HepG2 (cell line): Measurements from ENCODE around the gene RFXAP. TPM values are rescaled to one million over a fixed set of nuclear protein-coding genes. Genes with fewer than 3 reads are reported as not detected.

Source experiments
- ARID5B ChIP-seq: IDR thresholded peaks from 2 replicates; pipeline ENCODE4 v1.4.0; 2020; ENCODE audit warnings: mild to moderate bottlenecking, missing genetic modification reagents
- CREB1 ChIP-seq, 2 experiments: fragments of 450-650 bp in 1 of 2; IDR thresholded peaks; 2 replicates each; pipeline ENCODE4 v1.6.1; 2016 to 2017; ENCODE audit warnings: control low read depth in 1 of 2, mild to moderate bottlenecking in 1 of 2, missing compliant biosample characterization in 1 of 2, missing genetic modification characterization in 1 of 2
- DNMT1 ChIP-seq: sonication (generic); formaldehyde crosslinking; IDR thresholded peaks from 2 replicates; pipeline ENCODE4 v1.5.1; 2020; ENCODE audit warnings: mild to moderate bottlenecking, missing genetic modification reagents
- FOXO1 ChIP-seq: sonication (generic); formaldehyde crosslinking; IDR thresholded peaks from 2 replicates; pipeline ENCODE4 v1.4.0; 2020; ENCODE audit warnings: missing genetic modification reagents
- HBP1 ChIP-seq: IDR thresholded peaks from 2 replicates; pipeline ENCODE4 v1.6.1; 2016; ENCODE audit warnings: low read depth, control low read depth
- HES4 ChIP-seq: sonication (generic); formaldehyde crosslinking; IDR thresholded peaks from 2 replicates; pipeline ENCODE4 v1.9.0; 2021; ENCODE audit warnings: mild to moderate bottlenecking, missing genetic modification reagents, borderline replicate concordance
- JUNB ChIP-seq: sonication (generic); formaldehyde crosslinking; IDR thresholded peaks from 2 replicates; pipeline ENCODE4 v1.8.0; 2022; ENCODE audit warnings: missing genetic modification reagents, mild to moderate bottlenecking, borderline replicate concordance
- MED13 ChIP-seq: sonication (generic); formaldehyde crosslinking; IDR thresholded peaks from 2 replicates; pipeline ENCODE4 v1.5.0; 2020; ENCODE audit warnings: missing genetic modification reagents
- MTA1 ChIP-seq: sonication (generic); formaldehyde crosslinking; IDR thresholded peaks from 2 replicates; pipeline ENCODE4 v1.4.0; 2020; ENCODE audit warnings: missing genetic modification reagents, mild to moderate bottlenecking, borderline replicate concordance
- MYC ChIP-seq: sonication (generic); formaldehyde crosslinking; IDR thresholded peaks from 2 replicates; pipeline ENCODE4 v1.9.0; 2021; ENCODE audit warnings: missing genetic modification reagents, borderline replicate concordance
- NFIB ChIP-seq: sonication (generic); formaldehyde crosslinking; IDR thresholded peaks from 2 replicates; pipeline ENCODE4 v1.9.0; 2021; ENCODE audit warnings: missing genetic modification reagents, mild to moderate bottlenecking, borderline replicate concordance
- SALL2 ChIP-seq: sonication (generic); formaldehyde crosslinking; IDR thresholded peaks from 2 replicates; pipeline ENCODE4 v1.8.1; 2023; ENCODE audit warnings: mild to moderate bottlenecking, missing genetic modification reagents, inconsistent platforms
- SNAI1 ChIP-seq: sonication (generic); formaldehyde crosslinking; IDR thresholded peaks from 2 replicates; pipeline ENCODE4 v1.5.0; 2020; ENCODE audit warnings: mild to moderate bottlenecking, missing genetic modification reagents, borderline replicate concordance
- TCF7L2 ChIP-seq: IDR thresholded peaks from 2 replicates; pipeline ENCODE4 v1.6.1; 2011; ENCODE audit warnings: mild to moderate bottlenecking, low read depth, low read length, moderate library complexity
- THAP9 ChIP-seq: sonication (generic); formaldehyde crosslinking; IDR thresholded peaks from 2 replicates; pipeline ENCODE4; 2020; ENCODE audit warnings: missing genetic modification reagents, mild to moderate bottlenecking, borderline replicate concordance
- TRIM24 ChIP-seq: sonication (generic); formaldehyde crosslinking; IDR thresholded peaks from 2 replicates; pipeline ENCODE4 v1.8.0; 2022; ENCODE audit warnings: mild to moderate bottlenecking, missing genetic modification reagents
- ZBTB8A ChIP-seq: sonication (generic); formaldehyde crosslinking; IDR thresholded peaks from 2 replicates; pipeline ENCODE4 v1.4.0; 2020; ENCODE audit warnings: mild to moderate bottlenecking, low read depth, missing genetic modification reagents, borderline replicate concordance
- ZFP37 ChIP-seq: sonication (generic); formaldehyde crosslinking; IDR thresholded peaks from 2 replicates; pipeline ENCODE4 v1.4.0; 2020; ENCODE audit warnings: missing genetic modification reagents, borderline replicate concordance
- ZMAT5 ChIP-seq: sonication (generic); formaldehyde crosslinking; IDR thresholded peaks from 2 replicates; pipeline ENCODE4 v1.5.0; 2020; ENCODE audit warnings: mild to moderate bottlenecking, low read depth, missing genetic modification reagents, borderline replicate concordance
- ZNF230 ChIP-seq: sonication (generic); formaldehyde crosslinking; IDR thresholded peaks from 2 replicates; pipeline ENCODE4 v1.4.0; 2020; ENCODE audit warnings: mild to moderate bottlenecking, missing genetic modification reagents
- polyA plus RNA-seq, 8 experiments: library from polyadenylated mRNA; depleted of rRNA in 3 of 8; stranded (reverse) in 7 of 8; unstranded in 1 of 8; fragments of >200 nt; fragmentation: Illumina TruSeq in 4 of 8; extraction: Trizol in 4 of 8; gene quantifications; 2 replicates each; pipeline versions ENCODE4 v1.2.1 to v1.2.3, GENCODE V29; 2011 to 2016; ENCODE audit warnings: low read depth in 4 of 8, missing spikeins in 1 of 8, mixed read lengths in 1 of 8; ENCODE audit not compliant: insufficient read depth in 1 of 8
- total RNA-seq, 5 experiments: library from RNA; depleted of rRNA; stranded (reverse); fragments of >200 nt; fragmentation: Illumina TruSeq; extraction: Trizol; gene quantifications; 2 replicates each; pipeline ENCODE4 v1.2.3, GENCODE V29; 2016; ENCODE audit warnings: low read depth in 1 of 5

RFXAP gene
- total and polyA plus RNA-seq, 2 of the 13 experiments (the other 11 are each of a cell fraction or from before 2014, with no cell fraction given), result 1.8 to 7.9 TPM

GRCh38 chr13:36818804-36819738, at the start of gene RFXAP (continued):
- no peak; the same call in 1 of the 2 replicates for TF ChIP-seq ARID5B
- no peak for TF ChIP-seq HBP1 (CRISPR knock-in tag)
- no peak for TF ChIP-seq SNAI1
- no peak for TF ChIP-seq ZFP37
- TF ChIP-seq CREB1 (IDR thresholded peaks at IDR 0.05), result peak; percentile 36; the same call in 1 of the 2 replicates
- TF ChIP-seq CREB1 (CRISPR knock-in tag; IDR thresholded peaks at IDR 0.05), result no peak
- TF ChIP-seq MTA1, result no peak
- TF ChIP-seq THAP9 (CRISPR knock-in tag), result no peak
- TF ChIP-seq MED13 (CRISPR knock-in tag), result 0 out of 2 replicates have a peak, but pooled peaks have one; percentile 38
- no peak for TF ChIP-seq HES4
- no peak for TF ChIP-seq TRIM24 (CRISPR knock-in tag)
- TF ChIP-seq JUNB (CRISPR knock-in tag), result no peak
- peak; percentile 14; the same call in 1 of the 2 replicates for TF ChIP-seq FOXO1
- TF ChIP-seq SALL2 (CRISPR knock-in tag), result no peak
- no peak for TF ChIP-seq TCF7L2
- no peak for TF ChIP-seq DNMT1 (CRISPR knock-in tag)
- no peak for TF ChIP-seq ZNF230 (CRISPR knock-in tag)
- TF ChIP-seq NFIB (CRISPR knock-in tag), result no peak
- peak; percentile 50; the same call in 1 of the 2 replicates for TF ChIP-seq MYC (CRISPR knock-in tag)
- no peak for TF ChIP-seq ZMAT5 (CRISPR knock-in tag)
- no peak for TF ChIP-seq ZBTB8A (CRISPR knock-in tag)
